HG02981 (cell line): ENCODE measurements around the gene LYRM4.
A peak's percentile ranks its signal among the peaks of the same experiment; 100 is the strongest.

Source experiments
- ATAC-seq: cut with Tn5 transposase; IDR thresholded peaks from one replicate; pipeline ENCODE4 v1.9.1; 2021; ENCODE audit warnings: mild to moderate bottlenecking, moderate library complexity; ENCODE audit not compliant: unreplicated experiment

LYRM4 gene

DNA sequence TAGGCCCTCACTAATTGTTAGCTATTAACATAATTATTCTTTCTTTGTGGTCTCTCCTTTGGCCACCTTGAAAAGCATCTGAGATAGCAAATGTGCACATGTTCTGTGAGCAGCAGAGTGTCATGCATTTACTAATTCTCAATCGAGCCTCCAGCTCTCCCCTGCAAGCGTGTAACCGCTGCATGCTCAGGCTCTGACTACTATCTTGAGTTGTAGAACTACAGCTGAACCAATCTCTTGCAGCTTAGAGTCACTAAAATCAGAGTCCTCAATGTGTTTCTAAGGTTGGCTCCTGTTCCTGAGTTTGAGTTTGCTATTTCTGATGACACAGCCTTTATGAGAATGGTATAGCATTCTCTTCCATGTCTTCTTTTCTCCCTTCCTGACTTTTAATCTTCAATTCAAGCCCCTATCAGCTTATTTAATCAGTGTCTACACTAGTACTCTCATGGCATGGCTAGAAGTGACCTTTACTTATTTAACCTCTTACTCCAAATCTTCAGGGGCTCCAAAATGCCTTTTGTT, 110.1 kb downstream of the LYRM4 start:
- ATAC-seq = no peak

DNA sequence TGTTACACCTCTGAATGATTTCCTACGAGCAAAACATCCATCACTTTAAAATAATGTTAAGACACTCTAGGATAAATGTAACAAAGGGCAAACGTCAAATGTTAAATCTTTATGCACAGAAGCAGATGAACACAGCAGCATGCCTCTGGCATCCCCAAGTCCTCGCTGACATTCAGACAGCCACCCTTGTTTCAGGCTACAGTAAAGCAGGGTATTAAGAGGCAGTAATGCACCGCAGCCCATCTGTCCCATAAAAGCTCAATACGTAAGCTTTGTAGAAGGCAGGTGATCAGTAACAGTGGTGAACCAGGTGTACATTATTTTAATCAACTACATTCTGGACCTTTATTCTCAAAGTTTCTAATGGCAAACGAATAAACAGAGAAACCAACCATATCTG, 110.9 kb downstream of the LYRM4 start:
- no peak for ATAC-seq

- ATAC-seq = no peak
Observed at GRCh38 chr6:5149159-5149704, 111.5 kb downstream of the LYRM4 start.

GRCh38 chr6:5146398-5146797, 114.4 kb downstream of the LYRM4 start:
- no peak for ATAC-seq

DNA sequence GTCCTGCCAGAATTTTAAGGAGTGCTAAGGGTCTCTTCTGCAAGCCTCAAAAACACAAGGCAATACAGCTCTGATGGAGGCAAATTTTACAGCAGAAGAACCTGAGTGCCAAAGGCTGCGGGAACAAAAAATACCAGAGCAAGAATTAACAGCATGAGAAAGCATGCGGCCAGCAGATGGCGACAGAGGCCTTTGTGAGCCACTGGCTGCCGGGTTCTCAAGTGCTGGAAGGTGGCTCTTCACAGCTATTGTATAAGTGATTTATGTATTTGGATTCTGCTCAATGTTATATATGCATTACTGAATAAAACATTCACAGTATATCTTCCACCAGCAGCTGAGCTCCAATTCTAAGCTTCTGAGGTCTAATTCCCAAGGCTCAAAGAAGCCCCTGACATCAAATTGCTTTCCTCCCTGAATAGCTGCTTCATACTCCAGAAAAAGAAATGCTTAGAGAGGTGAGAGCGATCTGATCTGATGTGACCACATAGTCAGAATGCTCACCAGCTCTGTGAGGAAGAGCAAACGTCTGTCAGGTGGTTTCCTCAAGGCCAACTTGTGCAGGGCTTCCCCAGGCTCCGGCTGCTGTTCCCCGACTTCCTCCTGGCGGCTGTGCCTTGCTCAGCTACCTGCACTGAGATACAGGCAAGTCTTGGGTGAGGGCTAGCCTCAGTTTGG, 117.0 kb downstream of the LYRM4 start:
- no peak for ATAC-seq

DNA sequence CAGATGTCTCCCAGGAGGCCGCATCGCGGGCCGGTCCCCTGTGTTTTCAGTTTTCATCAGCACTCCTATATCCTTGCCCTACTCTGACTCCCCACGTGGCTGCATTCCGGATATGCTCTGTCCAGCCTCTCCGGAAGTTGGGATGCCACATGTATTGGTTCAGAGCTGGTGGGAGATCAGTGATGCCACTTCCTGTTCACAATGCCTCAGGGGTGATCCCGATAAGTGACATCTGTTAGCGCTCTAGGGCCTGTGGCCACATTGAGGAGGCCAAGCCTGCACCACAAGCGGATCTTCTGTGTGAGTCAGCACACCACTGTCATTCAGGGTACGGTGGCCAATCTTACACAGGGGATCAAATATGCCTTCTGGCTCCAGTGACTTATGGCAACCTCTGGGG, 117.8 kb downstream of the LYRM4 start:
- ATAC-seq = no peak

GRCh38 chr6:5142131-5142530, 118.6 kb downstream of the LYRM4 start:
- ATAC-seq = no peak

GRCh38 chr6:5141046-5141445, 119.7 kb downstream of the LYRM4 start:
- no peak for ATAC-seq

- no peak for ATAC-seq
Observed at GRCh38 chr6:5139828-5140771, 120.7 kb downstream of the LYRM4 start.

DNA sequence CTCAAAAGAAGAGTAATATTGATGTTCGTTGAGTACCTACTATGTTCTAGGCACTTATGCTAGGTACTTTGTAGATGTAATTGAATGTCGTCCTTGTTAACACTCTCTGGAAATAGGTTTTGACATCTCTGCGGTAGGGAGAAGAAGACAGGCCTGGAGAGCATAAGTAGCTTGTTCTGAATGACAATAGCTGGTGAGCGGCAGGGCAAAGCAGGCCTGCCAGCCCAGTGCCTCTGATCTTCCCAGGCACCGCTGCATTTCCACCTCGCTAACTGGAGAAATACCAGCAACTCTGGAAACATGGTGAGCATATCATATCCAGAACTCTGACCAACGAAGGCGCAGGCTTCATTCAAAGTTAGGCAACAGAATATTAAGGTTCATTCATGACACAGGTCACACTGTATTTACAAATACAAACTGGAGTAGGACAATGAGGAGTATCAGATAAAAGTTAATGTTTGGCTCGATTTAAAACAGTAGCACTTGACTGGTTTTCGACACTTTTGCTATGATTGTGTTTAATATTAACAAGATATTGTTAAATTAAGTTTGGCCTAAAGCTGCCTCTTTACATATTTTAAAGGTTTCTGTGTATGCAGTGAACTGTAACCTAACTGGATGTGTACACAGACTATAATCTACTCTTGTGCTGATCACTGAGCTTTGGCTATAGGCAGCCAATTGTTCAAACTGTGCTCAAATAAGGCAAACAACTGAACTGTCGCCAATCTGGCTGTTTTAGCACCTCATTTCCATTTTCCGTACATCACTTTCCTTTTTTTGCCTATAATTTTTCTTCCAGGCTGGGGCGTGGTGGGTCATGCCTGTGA, 121.5 kb downstream of the LYRM4 start:
- ATAC-seq = no peak

- ATAC-seq = no peak
Observed at GRCh38 chr6:5136851-5137250, 123.9 kb downstream of the LYRM4 start.

GRCh38 chr6:5135788-5136376, 124.9 kb downstream of the LYRM4 start:
- peak; percentile 39 for ATAC-seq

- no peak for ATAC-seq
Observed at GRCh38 chr6:5133943-5134342, 126.8 kb downstream of the LYRM4 start.

GRCh38 chr6:5132731-5133130, 128.0 kb downstream of the LYRM4 start:
- no peak for ATAC-seq

GRCh38 chr6:5130135-5130866, 130.4 kb downstream of the LYRM4 start:
- no peak for ATAC-seq

- no peak for ATAC-seq
Observed at GRCh38 chr6:5128351-5128750, 132.4 kb downstream of the LYRM4 start.

- no peak for ATAC-seq
Observed at GRCh38 chr6:5127106-5127687, 133.6 kb downstream of the LYRM4 start.

GRCh38 chr6:5126214-5126613, 134.5 kb downstream of the LYRM4 start:
- ATAC-seq = no peak
